IMR-90 (cell line): ENCODE data around the gene CASQ1. TPM values are rescaled to one million over a fixed set of nuclear protein-coding genes. Genes with fewer than 3 reads are reported as not detected.

ENCODE experiments used
- ATAC-seq: fragments of 200-7000 bp; cut with Tn5 transposase; 2 replicates; pipeline ENCODE4 v1.9.1; 2020; ENCODE audit warnings: low read depth, mild to moderate bottlenecking, moderate library complexity
- BruUV-seq: library from RNA; stranded (reverse); fragments of 400-500 nt; replicated peaks from 2 replicates; lab custom pipeline; 2021; lab: Mats Ljungman, UMichigan
- CTCF ChIA-PET: fragments of 300-600 bp; formaldehyde crosslinking; extraction: SDS; loops from one replicate; lab custom pipeline; 2021; ENCODE audit warnings: antibody characterized with exemption; lab: Yijun Ruan, JAX
- POLR2A ChIA-PET: fragments of 300-600 bp; sonication (Branson Sonifier 250); formaldehyde crosslinking; loops from one replicate; lab custom pipeline; 2022; ENCODE audit warnings: antibody characterized with exemption; ENCODE audit not compliant: unreplicated experiment; lab: Charles Lee
- DNase-seq: peaks from one replicate; pipeline ENCODE4 v3.0.0; 2013
- H2AFZ ChIP-seq: replicated peaks from 2 replicates; pipeline ENCODE3; 2013; ENCODE audit warnings: low read length, mild to moderate bottlenecking; ENCODE audit not compliant: poor library complexity
- H2AK5ac ChIP-seq: 2 replicates; pipeline ENCODE4 v1.6.1; 2013; ENCODE audit warnings: low read depth, low read length, inconsistent platforms
- H2AK9ac ChIP-seq: replicated peaks from 2 replicates; pipeline ENCODE3; 2013; ENCODE audit warnings: mild to moderate bottlenecking, low read depth, low read length, moderate library complexity; ENCODE audit not compliant: poor library complexity
- H2BK120ac ChIP-seq: 2 replicates; pipeline ENCODE4 v1.6.1; 2013; ENCODE audit warnings: low read depth, low read length, inconsistent platforms
- H2BK15ac ChIP-seq: 3 replicates; pipeline ENCODE4 v1.6.1; 2013; ENCODE audit warnings: low read depth, low read length, inconsistent platforms
- H2BK20ac ChIP-seq: 2 replicates; pipeline ENCODE4 v1.6.1; 2013; ENCODE audit warnings: low read depth, mild to moderate bottlenecking, inconsistent platforms, low read length, moderate library complexity
- H2BK5ac ChIP-seq: 2 replicates; pipeline ENCODE4 v1.6.1; 2013; ENCODE audit warnings: mild to moderate bottlenecking, low read depth, low read length, inconsistent platforms; ENCODE audit not compliant: poor library complexity, severe bottlenecking
- H3K14ac ChIP-seq: replicated peaks from 2 replicates; pipeline ENCODE4 v1.6.1; 2013; ENCODE audit warnings: low read depth, low read length, inconsistent platforms
- H3K18ac ChIP-seq: 2 replicates; pipeline ENCODE4 v1.6.1; 2013; ENCODE audit warnings: low read depth, low read length, control low read depth
- H3K23ac ChIP-seq: 2 replicates; pipeline ENCODE4 v1.6.1; 2013; ENCODE audit warnings: low read depth, low read length, inconsistent platforms
- H3K27ac ChIP-seq: 2 replicates; pipeline ENCODE4 v1.5.1; 2013; ENCODE audit warnings: mild to moderate bottlenecking, control low read depth, low read length; ENCODE audit not compliant: insufficient read depth
- H3K27me3 ChIP-seq: 2 replicates; pipeline ENCODE4 v1.6.1; 2013; ENCODE audit warnings: low read length; ENCODE audit not compliant: control insufficient read depth, insufficient read depth
- H3K36me3 ChIP-seq: 2 replicates; pipeline ENCODE4 v1.6.1; 2013; ENCODE audit warnings: low read length, mixed read lengths; ENCODE audit not compliant: control insufficient read depth, insufficient read depth
- H3K4ac ChIP-seq: 2 replicates; pipeline ENCODE4 v1.6.1; 2013; ENCODE audit warnings: low read depth, low read length, inconsistent platforms
- H3K4me1 ChIP-seq: 2 replicates; pipeline ENCODE4 v1.6.1; 2013; ENCODE audit warnings: low read length, mixed read lengths; ENCODE audit not compliant: control insufficient read depth, insufficient read depth
- H3K4me2 ChIP-seq: 2 replicates; pipeline ENCODE4 v1.6.1; 2013; ENCODE audit warnings: low read depth, mild to moderate bottlenecking, control low read depth, low read length, moderate library complexity
- H3K4me3 ChIP-seq: 2 replicates; pipeline ENCODE4 v1.5.1; 2013; ENCODE audit warnings: low read depth, mild to moderate bottlenecking, control low read depth, low read length, moderate library complexity; ENCODE audit not compliant: insufficient read depth
- H3K56ac ChIP-seq: 2 replicates; pipeline ENCODE4 v1.6.1; 2013; ENCODE audit warnings: low read length, inconsistent platforms; ENCODE audit not compliant: insufficient read depth; ENCODE audit errors: extremely low read depth
- H3K79me1 ChIP-seq, 2 experiments: 2 replicates each; pipeline ENCODE4 v1.6.1; 2013; ENCODE audit warnings: low read length in 2 of 2, inconsistent platforms in 1 of 2, low read depth in 1 of 2
- H3K9ac ChIP-seq: 2 replicates; pipeline ENCODE4 v1.6.1; 2013; ENCODE audit warnings: low read depth, low read length, control low read depth
- H3K9me1 ChIP-seq: 2 replicates; pipeline ENCODE4 v1.6.1; 2013; ENCODE audit warnings: low read length, inconsistent platforms; ENCODE audit not compliant: insufficient read depth
- H3K9me3 ChIP-seq: 2 replicates; pipeline ENCODE4 v1.6.1; 2013; ENCODE audit warnings: low read length; ENCODE audit not compliant: control insufficient read depth, insufficient read depth
- H4K20me1 ChIP-seq: 2 replicates; pipeline ENCODE4 v1.6.1; 2013; ENCODE audit warnings: low read length, inconsistent platforms; ENCODE audit not compliant: insufficient read depth
- H4K5ac ChIP-seq: 2 replicates; pipeline ENCODE4 v1.6.1; 2013; ENCODE audit warnings: mild to moderate bottlenecking, low read depth, low read length, control low read depth
- H4K8ac ChIP-seq, 2 experiments: 2 replicates each; pipeline ENCODE4 v1.6.1; 2013; ENCODE audit warnings: low read depth in 2 of 2, low read length in 2 of 2, control low read depth in 1 of 2, inconsistent platforms in 1 of 2
- H4K91ac ChIP-seq: 2 replicates; pipeline ENCODE4 v1.6.1; 2013; ENCODE audit warnings: low read depth, low read length, inconsistent platforms; ENCODE audit not compliant: insufficient read depth
- BHLHE40 ChIP-seq: fragments of 150-350 bp; IDR thresholded peaks from 2 replicates; pipeline ENCODE4 v1.6.1; 2016; ENCODE audit warnings: mild to moderate bottlenecking, low read depth, low read length
- CEBPB ChIP-seq: IDR thresholded peaks from 2 replicates; pipeline ENCODE4 v1.6.1; 2012; ENCODE audit warnings: low read depth, low read length, improper control_type of control experiment
- CTCF ChIP-seq: conservative IDR thresholded peaks from 2 replicates; pipeline ENCODE4 v1.5.1; 2012; ENCODE audit warnings: mild to moderate bottlenecking, low read depth, low read length, improper control_type of control experiment
- FOS ChIP-seq: fragments of 150-350 bp; IDR thresholded peaks from 2 replicates; pipeline ENCODE4 v1.6.1; 2016; ENCODE audit warnings: low read depth, low read length
- MAFK ChIP-seq: IDR thresholded peaks from 2 replicates; pipeline ENCODE4 v1.6.1; 2012; ENCODE audit warnings: low read depth, low read length, improper control_type of control experiment
- MAZ ChIP-seq: IDR thresholded peaks from 2 replicates; pipeline ENCODE4 v1.6.1; 2012; ENCODE audit warnings: low read depth, mild to moderate bottlenecking, low read length, improper control_type of control experiment, moderate library complexity, borderline replicate concordance
- MXI1 ChIP-seq: IDR thresholded peaks from 2 replicates; pipeline ENCODE4 v1.6.1; 2012; ENCODE audit warnings: low read depth, mild to moderate bottlenecking, low read length, moderate library complexity, borderline replicate concordance
- RCOR1 ChIP-seq: IDR thresholded peaks from 2 replicates; pipeline ENCODE4 v1.6.1; 2012; ENCODE audit warnings: mild to moderate bottlenecking, low read length, improper control_type of control experiment; ENCODE audit not compliant: insufficient replicate concordance
- RFX5 ChIP-seq: IDR thresholded peaks from 2 replicates; pipeline ENCODE4 v1.8.0; 2012; ENCODE audit warnings: low read depth, mild to moderate bottlenecking, low read length, moderate library complexity
- SMC3 ChIP-seq: fragments of 150-350 bp; IDR thresholded peaks from 2 replicates; pipeline ENCODE4 v1.6.1; 2016; ENCODE audit warnings: low read depth, mild to moderate bottlenecking, antibody characterized with exemption, low read length, moderate library complexity
- USF2 ChIP-seq: fragments of 150-350 bp; IDR thresholded peaks from 2 replicates; pipeline ENCODE4 v1.6.1; 2017; ENCODE audit warnings: mild to moderate bottlenecking, antibody characterized with exemption, low read length, low read depth
- WGBS, 2 experiments: methylation state at CpG; one replicate each; pipeline versions ENCODE4 v1.1.5 to v1.1.7; 2013; ENCODE audit warnings: missing lambda C conversion rate in 2 of 2; ENCODE audit not compliant: insufficient read length in 1 of 2; ENCODE audit errors: extremely low coverage in 2 of 2; 5-methylcytosine and 5-hydroxymethylcytosine counted together
- dilution Hi-C: fragments of 300-500 bp; cut with HindIII; formaldehyde crosslinking; loops from one replicate; pipeline ENCODE4 v1.14.3; 2018; ENCODE audit warnings: low sequenced_read_pairs; ENCODE audit not compliant: unreplicated experiment
- in situ Hi-C: fragments of 300-500 bp; cut with MboI; formaldehyde crosslinking; loops from 3 replicates; pipeline ENCODE4 v1.14.3; 2019; ENCODE audit warnings: low sequenced_read_pairs, inconsistent platforms, mixed read lengths
- intact Hi-C: fragments of 100-400 bp; cut with micrococcal nuclease; formaldehyde crosslinking; loops from 2 replicates; pipeline ENCODE4 v1.10.0; 2022
- polyA plus RNA-seq, 3 experiments: library from polyadenylated mRNA; depleted of rRNA; stranded (reverse); fragments of >200 nt; gene quantifications; 2 replicates each; pipeline ENCODE4 v1.2.3, GENCODE V29; 2012; ENCODE audit warnings: low replicate concordance in 1 of 3
- total RNA-seq: library from RNA; depleted of rRNA; stranded (reverse); fragments of >200 nt; gene quantifications from 2 replicates; pipeline ENCODE4 v1.2.3, GENCODE V29; 2012

The CASQ1 gene
- total and polyA plus RNA-seq, 2 of the 4 experiments (the other 2 are of a cell fraction) = 0.18 to 0.21 TPM

- BruUV-seq = no TSS peak
- dilution Hi-C loops (loop anchor here (10.0 kb wide), 1 partner anchor 106 kb away; no protein-coding TSS in a partner anchor), intact Hi-C loops (loop anchor here (10.0 kb wide), 1 partner anchor 286 kb away; the partner anchor contains the start of gene TAGLN2), in situ Hi-C loops (no loop called here)
- peaks cover 38% of the 10 kb centered on the region for H3K4me1 ChIP-seq
- peaks cover 40% of the 10 kb centered on the region for H3K9me1 ChIP-seq
- CTCF ChIA-PET = interaction anchor here (1.3 to 1.7 kb wide), 2 partner anchors 9 to 41 kb away, joined by 4 to 6 read pairs; no protein-coding TSS in a partner anchor
- peak overlapping the region; percentile 18 for H2AK9ac ChIP-seq
- no peak overlapping the region for H4K8ac ChIP-seq
- ATAC-seq (no peak), DNase-seq (no peak)
- peak overlapping the region; percentile 6; the same call in 1 of the 2 replicates for H3K27ac ChIP-seq
- WGBS, 2 experiments = no CpG with 5 or more reads among the region's 10 CpGs
- POLR2A ChIA-PET = no interaction called here
- no peak overlapping the region for H3K4me2 ChIP-seq
- H3K9ac ChIP-seq = no peak overlapping the region
- H4K91ac ChIP-seq = no peak overlapping the region
- no peak overlapping the region for H3K4me3 ChIP-seq
- H3K79me1 ChIP-seq = peaks cover 40 to 91% of the 10 kb centered on the region in 2 experiments
- H4K5ac ChIP-seq = no peak overlapping the region
- peaks cover 79% of the 10 kb centered on the region for H4K20me1 ChIP-seq
- no peak overlapping the region for H2AK5ac ChIP-seq
- no peak overlapping the region for H3K18ac ChIP-seq
- no peak overlapping the region for H3K56ac ChIP-seq
- no peak overlapping the region for H2BK15ac ChIP-seq
- H2BK20ac ChIP-seq = no peak overlapping the region
- peaks cover 78% of the 10 kb centered on the region for H3K36me3 ChIP-seq
- H3K23ac ChIP-seq = peak overlapping the region; percentile 40; the same call in 1 of the 2 replicates
- H2AFZ ChIP-seq = no peak overlapping the region
- H3K4ac ChIP-seq = no peak overlapping the region
- no peak overlapping the region for H3K14ac ChIP-seq
- TF ChIP-seq USF2 (no peak), MAFK (no peak), CEBPB (no peak), MAZ (no peak), BHLHE40 (no peak), MXI1 (no peak), FOS (no peak), CTCF (no peak), SMC3 (no peak), RCOR1 (no peak), RFX5 (no peak)
- no peaks in the 10 kb centered on the region for H3K27me3 ChIP-seq
- H2BK120ac ChIP-seq = no peak overlapping the region
- no peaks in the 10 kb centered on the region for H3K9me3 ChIP-seq
- H2BK5ac ChIP-seq = no peak overlapping the region
Observed at GRCh38 chr1:160211046-160211790, 20.8 kb downstream of the CASQ1 start.
